Retinal pigment epithelial cell (primary cell): ENCODE results near the gene DPM3.

Source experiments
- DNase-seq: peaks from one replicate; pipeline ENCODE4 v3.0.0-alpha.2; 2010; ENCODE audit warnings: low read depth
- H3K4me3 ChIP-seq: 2 replicates; pipeline ENCODE4 v1.5.1; 2011; ENCODE audit warnings: mild to moderate bottlenecking, low read length, control low read depth, moderate library complexity
- TF ChIP-seq, protein P1 (sequence below): conservative IDR thresholded peaks from 2 replicates; pipeline ENCODE4 v1.5.1; 2011; ENCODE audit warnings: low read depth, low read length, control low read depth, inconsistent platforms

DPM3 gene

GRCh38 chr1:155117610-155118009 is 22.7 kb downstream of the DPM3 start:
- H3K4me3 ChIP-seq, result no peak overlapping the region
- DNase-seq, result no peak
- TF ChIP-seq, protein P1, sequence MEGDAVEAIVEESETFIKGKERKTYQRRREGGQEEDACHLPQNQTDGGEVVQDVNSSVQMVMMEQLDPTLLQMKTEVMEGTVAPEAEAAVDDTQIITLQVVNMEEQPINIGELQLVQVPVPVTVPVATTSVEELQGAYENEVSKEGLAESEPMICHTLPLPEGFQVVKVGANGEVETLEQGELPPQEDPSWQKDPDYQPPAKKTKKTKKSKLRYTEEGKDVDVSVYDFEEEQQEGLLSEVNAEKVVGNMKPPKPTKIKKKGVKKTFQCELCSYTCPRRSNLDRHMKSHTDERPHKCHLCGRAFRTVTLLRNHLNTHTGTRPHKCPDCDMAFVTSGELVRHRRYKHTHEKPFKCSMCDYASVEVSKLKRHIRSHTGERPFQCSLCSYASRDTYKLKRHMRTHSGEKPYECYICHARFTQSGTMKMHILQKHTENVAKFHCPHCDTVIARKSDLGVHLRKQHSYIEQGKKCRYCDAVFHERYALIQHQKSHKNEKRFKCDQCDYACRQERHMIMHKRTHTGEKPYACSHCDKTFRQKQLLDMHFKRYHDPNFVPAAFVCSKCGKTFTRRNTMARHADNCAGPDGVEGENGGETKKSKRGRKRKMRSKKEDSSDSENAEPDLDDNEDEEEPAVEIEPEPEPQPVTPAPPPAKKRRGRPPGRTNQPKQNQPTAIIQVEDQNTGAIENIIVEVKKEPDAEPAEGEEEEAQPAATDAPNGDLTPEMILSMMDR, result no peak

DNA sequence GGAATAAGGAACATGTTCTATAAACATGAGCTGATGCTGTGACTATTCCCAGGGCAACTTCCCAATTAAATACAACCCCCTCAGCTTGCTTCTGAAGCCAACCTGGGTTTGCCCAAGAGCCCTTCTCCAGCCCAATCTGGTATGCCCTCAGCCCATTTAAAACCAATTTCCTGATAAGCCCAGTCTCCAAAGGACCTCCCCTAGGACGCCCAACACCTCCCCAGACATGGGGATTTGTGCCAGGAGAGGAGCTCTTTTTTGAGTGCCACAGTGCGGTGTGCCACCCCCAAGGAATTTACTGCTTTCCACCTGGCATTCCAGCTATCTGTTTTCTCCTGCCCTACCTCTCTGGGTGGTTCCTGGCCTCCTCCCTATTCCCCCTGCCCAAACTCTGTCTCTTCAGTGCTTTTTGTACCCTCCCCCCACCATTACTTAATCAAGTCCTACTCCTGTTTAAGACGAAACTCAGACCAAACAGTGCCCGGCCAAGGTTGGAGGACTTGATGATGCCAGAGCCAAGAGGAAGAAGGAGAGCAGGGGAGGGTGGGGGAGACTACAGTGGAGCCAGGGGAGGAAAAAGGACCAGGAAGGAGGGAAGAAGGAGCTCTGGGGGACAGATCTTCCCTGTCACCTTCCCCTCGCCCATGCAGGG is 24.1 kb downstream of the DPM3 start:
- DNase-seq, result no peak
- TF ChIP-seq, protein P1, result no peak
- H3K4me3 ChIP-seq, result no peak overlapping the region

- TF ChIP-seq, protein P1, result no peak
- DNase-seq, result no peak
- no peak overlapping the region for H3K4me3 ChIP-seq
Observed at GRCh38 chr1:155113450-155113980, 26.8 kb downstream of the DPM3 start.

- TF ChIP-seq, protein P1, result no peak
- no peak for DNase-seq
- H3K4me3 ChIP-seq, result no peak overlapping the region
Observed at GRCh38 chr1:155110826-155111225, 29.5 kb downstream of the DPM3 start.

DNA sequence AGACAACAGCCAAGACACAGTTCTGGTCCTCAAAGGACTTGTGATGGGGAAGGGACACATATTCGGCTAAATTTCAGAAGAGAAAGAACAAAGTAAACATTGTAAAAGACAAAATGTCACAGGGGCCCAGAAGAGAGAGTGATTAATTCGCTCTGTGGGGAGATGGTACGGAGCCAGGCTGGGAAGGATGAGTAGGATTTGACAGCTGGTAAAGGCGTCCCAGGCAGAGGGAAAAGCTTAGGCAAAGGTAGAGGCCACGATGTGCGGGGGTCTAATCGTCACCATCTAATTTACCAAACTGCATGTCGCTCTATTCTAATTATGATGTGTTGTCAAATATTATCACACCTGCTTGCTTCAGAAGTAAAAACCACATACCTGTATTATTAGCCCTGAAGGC is 29.9 kb downstream of the DPM3 start:
- TF ChIP-seq, protein P1, result no peak
- DNase-seq, result no peak
- H3K4me3 ChIP-seq, result no peak overlapping the region

GRCh38 chr1:155108296-155108695 is 32.0 kb downstream of the DPM3 start:
- no peak for DNase-seq
- no peak overlapping the region for H3K4me3 ChIP-seq
- TF ChIP-seq, protein P1, result no peak
